ENCODE measurements around the gene GNPDA1.

DNA sequence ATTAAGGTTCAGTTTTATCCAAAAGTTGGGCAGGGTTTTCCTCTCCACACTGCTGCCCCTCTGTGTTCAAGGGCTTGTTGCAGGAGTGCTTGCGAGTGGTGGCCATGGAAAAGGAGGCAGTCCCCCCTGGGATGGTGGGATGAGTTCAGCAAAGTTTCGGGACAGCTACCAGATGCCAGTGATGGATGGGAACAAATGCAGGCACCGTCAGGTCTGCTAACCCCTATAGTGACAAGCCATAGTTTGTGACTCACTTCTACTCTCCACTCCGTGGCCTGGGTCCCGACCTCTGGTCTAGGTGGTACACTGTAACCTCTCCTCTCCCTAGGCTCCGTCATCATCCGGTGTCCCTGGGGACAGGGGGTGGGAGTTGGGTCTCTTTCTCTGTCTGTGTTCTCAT, 47.8 kb downstream of the GNPDA1 start:
- TF ChIP-seq, protein P1, sequence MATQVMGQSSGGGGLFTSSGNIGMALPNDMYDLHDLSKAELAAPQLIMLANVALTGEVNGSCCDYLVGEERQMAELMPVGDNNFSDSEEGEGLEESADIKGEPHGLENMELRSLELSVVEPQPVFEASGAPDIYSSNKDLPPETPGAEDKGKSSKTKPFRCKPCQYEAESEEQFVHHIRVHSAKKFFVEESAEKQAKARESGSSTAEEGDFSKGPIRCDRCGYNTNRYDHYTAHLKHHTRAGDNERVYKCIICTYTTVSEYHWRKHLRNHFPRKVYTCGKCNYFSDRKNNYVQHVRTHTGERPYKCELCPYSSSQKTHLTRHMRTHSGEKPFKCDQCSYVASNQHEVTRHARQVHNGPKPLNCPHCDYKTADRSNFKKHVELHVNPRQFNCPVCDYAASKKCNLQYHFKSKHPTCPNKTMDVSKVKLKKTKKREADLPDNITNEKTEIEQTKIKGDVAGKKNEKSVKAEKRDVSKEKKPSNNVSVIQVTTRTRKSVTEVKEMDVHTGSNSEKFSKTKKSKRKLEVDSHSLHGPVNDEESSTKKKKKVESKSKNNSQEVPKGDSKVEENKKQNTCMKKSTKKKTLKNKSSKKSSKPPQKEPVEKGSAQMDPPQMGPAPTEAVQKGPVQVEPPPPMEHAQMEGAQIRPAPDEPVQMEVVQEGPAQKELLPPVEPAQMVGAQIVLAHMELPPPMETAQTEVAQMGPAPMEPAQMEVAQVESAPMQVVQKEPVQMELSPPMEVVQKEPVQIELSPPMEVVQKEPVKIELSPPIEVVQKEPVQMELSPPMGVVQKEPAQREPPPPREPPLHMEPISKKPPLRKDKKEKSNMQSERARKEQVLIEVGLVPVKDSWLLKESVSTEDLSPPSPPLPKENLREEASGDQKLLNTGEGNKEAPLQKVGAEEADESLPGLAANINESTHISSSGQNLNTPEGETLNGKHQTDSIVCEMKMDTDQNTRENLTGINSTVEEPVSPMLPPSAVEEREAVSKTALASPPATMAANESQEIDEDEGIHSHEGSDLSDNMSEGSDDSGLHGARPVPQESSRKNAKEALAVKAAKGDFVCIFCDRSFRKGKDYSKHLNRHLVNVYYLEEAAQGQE (IDR thresholded peaks at IDR 0.05; ENCODE audit: borderline replicate concordance): no peak
- TF ChIP-seq POLR2AphosphoS5 (IDR thresholded peaks at IDR 0.05) (no peak), SMC3 (conservative IDR thresholded peaks at IDR 0.05; ENCODE audit: poor library complexity) (no peak), EP300 (conservative IDR thresholded peaks at IDR 0.05; ENCODE audit: poor library complexity, severe bottlenecking) (no peak), EZH2 (IDR thresholded peaks at IDR 0.05; ENCODE audit: borderline replicate concordance, insufficient read depth, low read length, poor library complexity, severe bottlenecking) (no peak), RAD21 (conservative IDR thresholded peaks at IDR 0.05) (no peak), TAF1 (IDR thresholded peaks at IDR 0.05; ENCODE audit: low read depth) (no peak)
- TF ChIP-seq, protein P2, sequence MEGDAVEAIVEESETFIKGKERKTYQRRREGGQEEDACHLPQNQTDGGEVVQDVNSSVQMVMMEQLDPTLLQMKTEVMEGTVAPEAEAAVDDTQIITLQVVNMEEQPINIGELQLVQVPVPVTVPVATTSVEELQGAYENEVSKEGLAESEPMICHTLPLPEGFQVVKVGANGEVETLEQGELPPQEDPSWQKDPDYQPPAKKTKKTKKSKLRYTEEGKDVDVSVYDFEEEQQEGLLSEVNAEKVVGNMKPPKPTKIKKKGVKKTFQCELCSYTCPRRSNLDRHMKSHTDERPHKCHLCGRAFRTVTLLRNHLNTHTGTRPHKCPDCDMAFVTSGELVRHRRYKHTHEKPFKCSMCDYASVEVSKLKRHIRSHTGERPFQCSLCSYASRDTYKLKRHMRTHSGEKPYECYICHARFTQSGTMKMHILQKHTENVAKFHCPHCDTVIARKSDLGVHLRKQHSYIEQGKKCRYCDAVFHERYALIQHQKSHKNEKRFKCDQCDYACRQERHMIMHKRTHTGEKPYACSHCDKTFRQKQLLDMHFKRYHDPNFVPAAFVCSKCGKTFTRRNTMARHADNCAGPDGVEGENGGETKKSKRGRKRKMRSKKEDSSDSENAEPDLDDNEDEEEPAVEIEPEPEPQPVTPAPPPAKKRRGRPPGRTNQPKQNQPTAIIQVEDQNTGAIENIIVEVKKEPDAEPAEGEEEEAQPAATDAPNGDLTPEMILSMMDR (IDR thresholded peaks at IDR 0.05; ENCODE audit: poor library complexity, severe bottlenecking): no peak

All from neural cell (in vitro differentiated cells).